ENCODE measurements around the gene UBA1.

The UBA1 gene

GRCh38 chrX:47190445-47191269 lies 3.0 kb upstream of the UBA1 start:
- H3K4me1 ChIP-seq (ENCODE audit: insufficient read depth, insufficient read length): peaks cover 15% of the 10 kb centered on the region
- TF ChIP-seq SUZ12 (IDR thresholded peaks at IDR 0.05; ENCODE audit: extremely low read depth, insufficient read depth, insufficient read length) (no peak), ZNF274 (IDR thresholded peaks at IDR 0.05; ENCODE audit: low read depth, low read length) (no peak), YY1 (IDR thresholded peaks at IDR 0.05; ENCODE audit: insufficient read depth, insufficient read length) (no peak)

GRCh38 chrX:47191331-47191730 lies 2.3 kb upstream of the UBA1 start:
- Histone ChIP-seq H3K4me3 (ENCODE audit: insufficient read length, low read depth) (peak overlapping the region; percentile 67), H3K9ac (ENCODE audit: insufficient read length, low read depth) (peak overlapping the region; percentile 75), H3K9me3 (ENCODE audit: insufficient read depth, low read length) (no peaks in the 10 kb centered on the region), H3K36me3 (ENCODE audit: insufficient read depth, insufficient read length, low read length) (peaks cover 32% of the 10 kb centered on the region), H3K27me3 (ENCODE audit: insufficient read depth, insufficient read length) (no peaks in the 10 kb centered on the region), H3K4me1 (ENCODE audit: insufficient read depth, insufficient read length) (peaks cover 17% of the 10 kb centered on the region)
- no peak for TF ChIP-seq ZNF274 (IDR thresholded peaks at IDR 0.05; ENCODE audit: low read depth, low read length)
- no peak for TF ChIP-seq YY1 (IDR thresholded peaks at IDR 0.05; ENCODE audit: insufficient read depth, insufficient read length)
- TF ChIP-seq SUZ12 (IDR thresholded peaks at IDR 0.05; ENCODE audit: extremely low read depth, insufficient read depth, insufficient read length): no peak
- DNase-seq (ENCODE audit: low read depth, low spot score): no peak

More at GRCh38 chrX:47190445-47191269, 3.0 kb upstream of the UBA1 start:
- H3K9ac ChIP-seq (ENCODE audit: insufficient read length, low read depth): peak overlapping the region; percentile 75
- peak overlapping the region; percentile 67 for H3K4me3 ChIP-seq (ENCODE audit: insufficient read length, low read depth)
- no peaks in the 10 kb centered on the region for H3K9me3 ChIP-seq (ENCODE audit: insufficient read depth, low read length)
- peaks cover 32% of the 10 kb centered on the region for H3K36me3 ChIP-seq (ENCODE audit: insufficient read depth, insufficient read length, low read length)
- DNase-seq (ENCODE audit: low read depth, low spot score): peak; percentile 91
- no peaks in the 10 kb centered on the region for H3K27me3 ChIP-seq (ENCODE audit: insufficient read depth, insufficient read length)

GRCh38 chrX:47191806-47192401 lies 1.7 kb upstream of the UBA1 start:
- Histone ChIP-seq H3K36me3 (ENCODE audit: insufficient read depth, insufficient read length, low read length) (peaks cover 32% of the 10 kb centered on the region), H3K4me1 (ENCODE audit: insufficient read depth, insufficient read length) (peaks cover 15% of the 10 kb centered on the region), H3K9me3 (ENCODE audit: insufficient read depth, low read length) (no peaks in the 10 kb centered on the region), H3K9ac (ENCODE audit: insufficient read length, low read depth) (peak overlapping the region; percentile 75), H3K4me3 (ENCODE audit: insufficient read length, low read depth) (peak overlapping the region; percentile 67), H3K27me3 (ENCODE audit: insufficient read depth, insufficient read length) (no peaks in the 10 kb centered on the region)
- DNase-seq (ENCODE audit: low read depth, low spot score): no peak
- TF ChIP-seq ZNF274 (IDR thresholded peaks at IDR 0.05; ENCODE audit: low read depth, low read length) (no peak), YY1 (IDR thresholded peaks at IDR 0.05; ENCODE audit: insufficient read depth, insufficient read length) (no peak), SUZ12 (IDR thresholded peaks at IDR 0.05; ENCODE audit: extremely low read depth, insufficient read depth, insufficient read length) (no peak)

GRCh38 chrX:47194194-47194787 lies 662 bp downstream of the UBA1 start:
- H3K27me3 ChIP-seq (ENCODE audit: insufficient read depth, insufficient read length): no peaks in the 10 kb centered on the region
- TF ChIP-seq SUZ12 (IDR thresholded peaks at IDR 0.05; ENCODE audit: extremely low read depth, insufficient read depth, insufficient read length) (no peak), YY1 (IDR thresholded peaks at IDR 0.05; ENCODE audit: insufficient read depth, insufficient read length) (no peak), ZNF274 (IDR thresholded peaks at IDR 0.05; ENCODE audit: low read depth, low read length) (no peak)
- DNase-seq (ENCODE audit: low read depth, low spot score): no peak
- H3K9me3 ChIP-seq (ENCODE audit: insufficient read depth, low read length): no peaks in the 10 kb centered on the region
- H3K4me1 ChIP-seq (ENCODE audit: insufficient read depth, insufficient read length): peaks cover 24% of the 10 kb centered on the region
- H3K36me3 ChIP-seq (ENCODE audit: insufficient read depth, insufficient read length, low read length): peaks cover 49% of the 10 kb centered on the region
- H3K9ac ChIP-seq (ENCODE audit: insufficient read length, low read depth): peak overlapping the region; percentile 82
- peak overlapping the region; percentile 84 for H3K4me3 ChIP-seq (ENCODE audit: insufficient read length, low read depth)

- H3K4me1 ChIP-seq (ENCODE audit: insufficient read depth, insufficient read length): peaks cover 24% of the 10 kb centered on the region
- H3K36me3 ChIP-seq (ENCODE audit: insufficient read depth, insufficient read length, low read length): peaks cover 65% of the 10 kb centered on the region
- peak overlapping the region; percentile 27 for H3K4me3 ChIP-seq (ENCODE audit: insufficient read length, low read depth)
- no peaks in the 10 kb centered on the region for H3K9me3 ChIP-seq (ENCODE audit: insufficient read depth, low read length)
- TF ChIP-seq ZNF274 (IDR thresholded peaks at IDR 0.05; ENCODE audit: low read depth, low read length): no peak
- no peak for TF ChIP-seq SUZ12 (IDR thresholded peaks at IDR 0.05; ENCODE audit: extremely low read depth, insufficient read depth, insufficient read length)
- no peak for TF ChIP-seq YY1 (IDR thresholded peaks at IDR 0.05; ENCODE audit: insufficient read depth, insufficient read length)
- peak overlapping the region; percentile 53 for H3K9ac ChIP-seq (ENCODE audit: insufficient read length, low read depth)
- no peaks in the 10 kb centered on the region for H3K27me3 ChIP-seq (ENCODE audit: insufficient read depth, insufficient read length)
- DNase-seq (ENCODE audit: low read depth, low spot score): no peak
Measured at GRCh38 chrX:47196098-47196497, 2.5 kb downstream of the UBA1 start.

GRCh38 chrX:47197526-47197925 lies 3.9 kb downstream of the UBA1 start:
- no peak for DNase-seq (ENCODE audit: low read depth, low spot score)
- H3K4me1 ChIP-seq (ENCODE audit: insufficient read depth, insufficient read length): peaks cover 26% of the 10 kb centered on the region
- H3K4me3 ChIP-seq (ENCODE audit: insufficient read length, low read depth): peak overlapping the region; percentile 9
- no peak for TF ChIP-seq ZNF274 (IDR thresholded peaks at IDR 0.05; ENCODE audit: low read depth, low read length)
- H3K9me3 ChIP-seq (ENCODE audit: insufficient read depth, low read length): no peaks in the 10 kb centered on the region
- H3K27me3 ChIP-seq (ENCODE audit: insufficient read depth, insufficient read length): no peaks in the 10 kb centered on the region
- peak overlapping the region; percentile 51 for H3K9ac ChIP-seq (ENCODE audit: insufficient read length, low read depth)
- peaks cover 79% of the 10 kb centered on the region for H3K36me3 ChIP-seq (ENCODE audit: insufficient read depth, insufficient read length, low read length)

All from NT2/D1 (cell line).